NCI-H1436 treated with DMSO at 0.1 percent for 48 hours (cell line): ENCODE data around the gene SYTL5.

Experiments
- DNase-seq: peaks from one replicate; lab custom pipeline; 2025; lab: John Stamatoyannopoulos, UW

The SYTL5 gene

GRCh38 chrX:38089173-38089982, 83.0 kb downstream of the SYTL5 start:
- DNase-seq, result no peak

- DNase-seq, result no peak
Observed at GRCh38 chrX:38095971-38096529, 89.7 kb downstream of the SYTL5 start.

- no peak for DNase-seq
Observed at GRCh38 chrX:38099688-38100087, 93.3 kb downstream of the SYTL5 start.

GRCh38 chrX:38102240-38102639, 95.9 kb downstream of the SYTL5 start:
- no peak for DNase-seq

GRCh38 chrX:38102875-38103274, 96.5 kb downstream of the SYTL5 start:
- DNase-seq, result no peak

- DNase-seq, result no peak
Observed at GRCh38 chrX:38103857-38104812, 97.8 kb downstream of the SYTL5 start.

GRCh38 chrX:38105216-38105725, 98.9 kb downstream of the SYTL5 start:
- DNase-seq, result no peak

GRCh38 chrX:38106991-38107655, 100.8 kb downstream of the SYTL5 start:
- no peak for DNase-seq

- DNase-seq, result no peak
Observed at GRCh38 chrX:38108364-38108763, 102.0 kb downstream of the SYTL5 start.

GRCh38 chrX:38109042-38109898, 102.9 kb downstream of the SYTL5 start:
- DNase-seq, result no peak

- DNase-seq, result no peak
Observed at GRCh38 chrX:38110231-38110630, 103.9 kb downstream of the SYTL5 start.

- DNase-seq, result no peak
Observed at GRCh38 chrX:38111196-38111595, 104.8 kb downstream of the SYTL5 start.

- DNase-seq, result no peak
Observed at GRCh38 chrX:38112566-38112965, 106.2 kb downstream of the SYTL5 start.

GRCh38 chrX:38116706-38117105, 110.4 kb downstream of the SYTL5 start:
- DNase-seq, result no peak

GRCh38 chrX:38117485-38117884, 111.1 kb downstream of the SYTL5 start:
- no peak for DNase-seq

- DNase-seq, result no peak
Observed at GRCh38 chrX:38124000-38124399, 117.6 kb downstream of the SYTL5 start.

GRCh38 chrX:38126179-38126578, 119.8 kb downstream of the SYTL5 start:
- no peak for DNase-seq

- no peak for DNase-seq
Observed at GRCh38 chrX:38127961-38128360, 121.6 kb downstream of the SYTL5 start.

- DNase-seq, result no peak
Observed at GRCh38 chrX:38129366-38129765, 123.0 kb downstream of the SYTL5 start.

GRCh38 chrX:38138157-38138891, 132.0 kb downstream of the SYTL5 start:
- DNase-seq, result no peak
